HL-60 (cell line): Measurements from ENCODE around the gene KRTAP20-4.

ENCODE experiments used
- DNase-seq, 2 experiments: peaks; one replicate each; pipeline ENCODE4 v3.0.0-alpha.2; 2010 to 2020; ENCODE audit warnings: low read depth in 1 of 2, low spot score in 1 of 2
- H3K27ac ChIP-seq: fragments of 250-450 bp; sonication (Bioruptor Pico); replicated peaks from 2 replicates; pipeline ENCODE4 v1.5.1; 2020; ENCODE audit warnings: mild to moderate bottlenecking, moderate library complexity
- H3K27me3 ChIP-seq: fragments of 250-450 bp; sonication (Bioruptor Pico); 2 replicates; pipeline ENCODE4 v1.5.1; 2021; ENCODE audit warnings: mild to moderate bottlenecking, moderate library complexity; ENCODE audit not compliant: insufficient read depth, poor library complexity, severe bottlenecking
- H3K4me3 ChIP-seq: replicated peaks from 2 replicates; pipeline ENCODE4 v1.5.1; 2011; ENCODE audit warnings: mild to moderate bottlenecking, control low read depth, low read length; ENCODE audit not compliant: insufficient read depth
- GABPA ChIP-seq: IDR thresholded peaks from 2 replicates; pipeline ENCODE4 v1.6.1; 2012; ENCODE audit warnings: low read depth
- POLR2AphosphoS5 ChIP-seq: IDR thresholded peaks from 2 replicates; pipeline ENCODE4 v1.6.1; 2012; ENCODE audit warnings: low read depth
- SPI1 ChIP-seq: IDR thresholded peaks from 2 replicates; pipeline ENCODE4 v1.6.1; 2012; ENCODE audit warnings: low read depth, mild to moderate bottlenecking, borderline replicate concordance
- TF ChIP-seq, protein P1 (sequence below): IDR thresholded peaks from one replicate; pipeline ENCODE4 v1.5.1; 2011; ENCODE audit warnings: low read length, control low read depth, inconsistent platforms; ENCODE audit not compliant: insufficient read depth
- TF ChIP-seq, protein P2 (sequence below): IDR thresholded peaks from 2 replicates; pipeline ENCODE4 v1.6.1; 2012; ENCODE audit warnings: low read depth; ENCODE audit not compliant: insufficient replicate concordance

Gene KRTAP20-4

DNA sequence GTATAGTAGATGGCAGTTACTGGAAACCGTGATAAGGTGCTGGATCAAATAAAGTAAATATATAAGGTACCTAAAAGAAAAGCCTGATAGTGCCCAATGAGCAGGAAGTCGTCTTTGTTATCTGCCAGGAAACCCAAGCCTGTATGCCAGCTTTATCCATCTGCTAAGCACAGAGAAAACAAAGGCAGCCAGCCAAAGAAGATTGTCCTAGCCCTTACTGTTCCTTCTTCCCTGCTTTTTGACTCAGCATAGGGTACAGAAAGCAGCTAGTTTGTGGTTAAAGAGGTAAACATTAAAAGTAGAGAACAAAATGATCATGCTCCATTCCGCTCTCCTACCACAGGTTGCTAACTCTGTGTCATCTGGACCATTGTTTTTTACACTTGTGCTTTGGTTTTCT lies 40.3 kb upstream of the KRTAP20-4 start:
- no peak overlapping the region for H3K27ac ChIP-seq
- H3K4me3 ChIP-seq, result no peak overlapping the region
- TF ChIP-seq, protein P1, sequence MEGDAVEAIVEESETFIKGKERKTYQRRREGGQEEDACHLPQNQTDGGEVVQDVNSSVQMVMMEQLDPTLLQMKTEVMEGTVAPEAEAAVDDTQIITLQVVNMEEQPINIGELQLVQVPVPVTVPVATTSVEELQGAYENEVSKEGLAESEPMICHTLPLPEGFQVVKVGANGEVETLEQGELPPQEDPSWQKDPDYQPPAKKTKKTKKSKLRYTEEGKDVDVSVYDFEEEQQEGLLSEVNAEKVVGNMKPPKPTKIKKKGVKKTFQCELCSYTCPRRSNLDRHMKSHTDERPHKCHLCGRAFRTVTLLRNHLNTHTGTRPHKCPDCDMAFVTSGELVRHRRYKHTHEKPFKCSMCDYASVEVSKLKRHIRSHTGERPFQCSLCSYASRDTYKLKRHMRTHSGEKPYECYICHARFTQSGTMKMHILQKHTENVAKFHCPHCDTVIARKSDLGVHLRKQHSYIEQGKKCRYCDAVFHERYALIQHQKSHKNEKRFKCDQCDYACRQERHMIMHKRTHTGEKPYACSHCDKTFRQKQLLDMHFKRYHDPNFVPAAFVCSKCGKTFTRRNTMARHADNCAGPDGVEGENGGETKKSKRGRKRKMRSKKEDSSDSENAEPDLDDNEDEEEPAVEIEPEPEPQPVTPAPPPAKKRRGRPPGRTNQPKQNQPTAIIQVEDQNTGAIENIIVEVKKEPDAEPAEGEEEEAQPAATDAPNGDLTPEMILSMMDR, result no peak
- TF ChIP-seq SPI1, result no peak
- no peak for TF ChIP-seq GABPA
- no peak for TF ChIP-seq POLR2AphosphoS5
- TF ChIP-seq, protein P2, sequence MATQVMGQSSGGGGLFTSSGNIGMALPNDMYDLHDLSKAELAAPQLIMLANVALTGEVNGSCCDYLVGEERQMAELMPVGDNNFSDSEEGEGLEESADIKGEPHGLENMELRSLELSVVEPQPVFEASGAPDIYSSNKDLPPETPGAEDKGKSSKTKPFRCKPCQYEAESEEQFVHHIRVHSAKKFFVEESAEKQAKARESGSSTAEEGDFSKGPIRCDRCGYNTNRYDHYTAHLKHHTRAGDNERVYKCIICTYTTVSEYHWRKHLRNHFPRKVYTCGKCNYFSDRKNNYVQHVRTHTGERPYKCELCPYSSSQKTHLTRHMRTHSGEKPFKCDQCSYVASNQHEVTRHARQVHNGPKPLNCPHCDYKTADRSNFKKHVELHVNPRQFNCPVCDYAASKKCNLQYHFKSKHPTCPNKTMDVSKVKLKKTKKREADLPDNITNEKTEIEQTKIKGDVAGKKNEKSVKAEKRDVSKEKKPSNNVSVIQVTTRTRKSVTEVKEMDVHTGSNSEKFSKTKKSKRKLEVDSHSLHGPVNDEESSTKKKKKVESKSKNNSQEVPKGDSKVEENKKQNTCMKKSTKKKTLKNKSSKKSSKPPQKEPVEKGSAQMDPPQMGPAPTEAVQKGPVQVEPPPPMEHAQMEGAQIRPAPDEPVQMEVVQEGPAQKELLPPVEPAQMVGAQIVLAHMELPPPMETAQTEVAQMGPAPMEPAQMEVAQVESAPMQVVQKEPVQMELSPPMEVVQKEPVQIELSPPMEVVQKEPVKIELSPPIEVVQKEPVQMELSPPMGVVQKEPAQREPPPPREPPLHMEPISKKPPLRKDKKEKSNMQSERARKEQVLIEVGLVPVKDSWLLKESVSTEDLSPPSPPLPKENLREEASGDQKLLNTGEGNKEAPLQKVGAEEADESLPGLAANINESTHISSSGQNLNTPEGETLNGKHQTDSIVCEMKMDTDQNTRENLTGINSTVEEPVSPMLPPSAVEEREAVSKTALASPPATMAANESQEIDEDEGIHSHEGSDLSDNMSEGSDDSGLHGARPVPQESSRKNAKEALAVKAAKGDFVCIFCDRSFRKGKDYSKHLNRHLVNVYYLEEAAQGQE, result no peak
- no peaks in the 10 kb centered on the region for H3K27me3 ChIP-seq
- no peak for DNase-seq

DNA sequence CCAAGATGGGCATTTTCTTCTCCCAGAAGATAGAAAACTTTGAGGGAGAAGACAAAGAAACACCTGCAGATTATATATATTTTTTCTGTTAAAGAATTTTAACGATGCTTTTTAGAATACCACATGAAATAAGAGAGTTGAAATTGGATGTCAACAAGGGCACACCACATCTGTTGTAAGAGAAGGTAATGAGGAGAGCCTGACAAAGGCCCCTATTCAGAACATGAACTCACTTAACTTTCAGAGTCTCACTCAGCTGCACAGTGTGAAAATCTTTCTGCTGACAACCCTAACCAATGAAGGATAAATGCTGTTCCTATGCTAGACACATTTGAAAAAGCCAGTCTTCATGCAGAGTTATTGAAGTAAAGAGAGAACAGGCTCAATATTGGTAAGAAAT lies 37.6 kb upstream of the KRTAP20-4 start:
- no peak for DNase-seq
- Histone ChIP-seq H3K4me3 (no peak overlapping the region), H3K27me3 (no peaks in the 10 kb centered on the region), H3K27ac (no peak overlapping the region)
- TF ChIP-seq, protein P2, result no peak
- TF ChIP-seq POLR2AphosphoS5 (no peak), SPI1 (no peak), GABPA (no peak)
- TF ChIP-seq, protein P1, result no peak

DNA sequence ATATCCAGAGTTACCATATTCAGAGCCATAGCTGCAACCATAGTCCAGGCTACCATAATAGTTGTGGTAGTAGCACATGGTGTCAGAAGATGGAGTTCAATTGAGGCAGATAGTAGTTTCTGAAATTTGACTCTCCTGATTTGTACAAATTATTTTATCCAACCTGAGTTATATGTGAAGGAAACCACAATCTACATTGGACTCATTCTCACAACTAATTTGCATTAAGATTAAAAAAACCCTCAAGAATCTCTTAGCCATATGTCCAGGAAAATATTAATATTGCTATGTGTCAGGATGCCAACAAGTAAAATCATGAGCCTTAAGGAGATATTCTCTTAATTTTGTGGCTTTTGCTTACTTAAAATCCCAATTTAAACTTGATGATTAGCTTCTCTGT lies 30.1 kb upstream of the KRTAP20-4 start, which contains the start of gene KRTAP22-2:
Gene KRTAP22-2 (minus strand): TSS at position 101 of the 400 bp plus-strand sequence.
- Histone ChIP-seq H3K4me3 (no peak within 1 kb of the TSS), H3K27ac (no peak within 1 kb of the TSS), H3K27me3 (no peaks in the 10 kb centered on the region)
- no peak for DNase-seq
- no peak for TF ChIP-seq SPI1
- no peak for TF ChIP-seq POLR2AphosphoS5
- TF ChIP-seq, protein P1, result no peak
- no peak for TF ChIP-seq GABPA
- TF ChIP-seq, protein P2, result no peak
